Activated T-helper 1 cell treated with anti-CD3 and anti-CD28 coated beads, Interleukin-2, amount 50 U/mL, for 16 hours (primary cell): ENCODE data around the gene NEDD4L.

Experiments used
- DNase-seq, 2 donors: peaks; one replicate each; pipeline ENCODE4 v3.0.0-alpha.2; 2020; ENCODE audit warnings: low read depth in 1 of 2, low spot score in 1 of 2

The NEDD4L gene

GRCh38 chr18:58391231-58391825 is 347.3 kb downstream of the NEDD4L start:
- DNase-seq = no peak

GRCh38 chr18:58391932-58392323 is 347.9 kb downstream of the NEDD4L start:
- DNase-seq = no peak

DNA sequence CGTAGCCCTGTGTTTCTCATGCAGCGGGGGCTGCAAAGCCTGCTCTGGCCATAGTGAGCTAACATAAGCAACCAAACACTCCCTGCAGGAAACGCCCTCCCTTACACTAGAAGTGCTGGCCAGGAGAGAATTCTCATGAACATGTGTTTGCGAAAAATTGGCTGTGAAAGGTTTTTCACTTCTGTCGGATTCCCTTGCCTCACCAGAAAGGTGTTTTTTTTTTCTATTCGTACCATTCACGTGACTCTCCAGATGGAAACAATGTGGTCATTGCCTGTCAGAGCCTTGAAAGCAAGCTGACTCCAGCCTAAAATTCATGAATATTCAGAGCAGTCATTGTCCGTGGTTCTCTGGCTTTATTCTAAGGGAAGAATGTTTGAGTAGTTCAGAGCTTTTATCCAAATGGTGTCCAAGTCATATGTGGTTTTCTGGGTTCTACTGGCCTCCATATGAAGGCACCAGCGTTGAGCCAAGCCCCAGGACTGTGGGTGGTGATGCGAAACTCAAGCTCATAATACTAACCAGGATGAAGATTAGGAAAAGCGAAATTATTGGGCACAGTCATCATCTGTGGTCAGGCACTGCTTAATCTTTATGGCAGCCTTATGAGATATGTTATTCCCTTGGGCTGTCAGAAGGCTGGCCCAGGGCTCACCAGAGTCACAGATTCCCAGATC is 348.4 kb downstream of the NEDD4L start:
- no peak for DNase-seq

GRCh38 chr18:58393295-58393694 is 349.3 kb downstream of the NEDD4L start:
- no peak for DNase-seq

DNA sequence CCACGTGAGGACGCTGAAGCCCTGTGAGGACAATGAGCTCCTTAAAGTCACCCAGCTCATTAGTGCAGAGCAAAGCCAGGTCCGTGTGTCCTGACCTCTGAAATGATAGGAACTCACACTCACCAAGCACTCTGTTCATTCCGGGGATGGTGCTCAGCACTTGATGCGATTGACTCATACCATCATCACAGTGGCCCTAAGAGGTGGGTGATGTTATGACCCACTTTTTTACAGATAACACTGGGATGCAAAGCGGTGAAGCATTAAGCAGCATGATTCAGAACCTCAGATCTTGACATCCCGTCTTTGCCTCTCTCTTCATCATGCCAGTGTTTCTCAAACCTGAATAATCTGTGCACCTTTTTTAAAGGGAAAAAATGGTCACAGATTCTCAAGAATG is 350.0 kb downstream of the NEDD4L start:
- no peak for DNase-seq

- no peak for DNase-seq
These were observed 350.8 kb downstream of the NEDD4L start for GRCh38 chr18:58394602-58395425.

DNA sequence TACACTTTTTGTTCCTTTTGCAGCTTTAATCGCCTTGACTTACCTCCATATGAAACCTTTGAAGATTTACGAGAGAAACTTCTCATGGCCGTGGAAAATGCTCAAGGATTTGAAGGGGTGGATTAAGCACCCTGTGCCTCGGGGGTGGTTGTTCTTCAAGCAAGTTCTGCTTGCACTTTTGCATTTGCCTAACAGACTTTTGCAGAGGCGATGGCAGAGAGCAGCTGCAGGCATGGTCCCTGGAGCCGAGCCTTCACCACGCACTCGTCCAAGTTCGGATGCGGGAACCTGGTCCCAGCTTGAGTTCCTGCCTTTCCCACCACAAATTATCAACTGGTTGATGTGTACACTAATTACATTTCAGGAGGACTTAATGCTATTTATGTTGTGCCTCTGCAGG is 352.1 kb downstream of the NEDD4L start:
- no peak for DNase-seq

DNA sequence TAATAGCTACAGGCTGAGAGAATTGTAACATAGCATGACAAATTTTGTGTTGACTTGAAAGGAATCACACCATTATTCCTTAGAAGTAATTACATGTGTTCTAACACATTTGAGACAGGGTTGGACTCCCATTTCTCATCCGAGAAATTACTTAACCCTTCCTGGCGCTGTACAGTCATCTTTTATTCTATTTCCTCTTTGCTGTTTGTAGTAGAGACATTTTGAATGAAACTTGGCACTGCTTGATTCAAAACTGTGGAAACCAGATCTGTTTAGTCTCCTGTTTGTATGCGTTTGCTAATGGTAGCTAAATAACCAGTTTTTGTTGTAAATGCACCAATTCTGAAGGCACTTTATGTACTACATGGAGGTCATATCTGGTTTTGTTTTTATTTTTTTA is 352.9 kb downstream of the NEDD4L start:
- no peak for DNase-seq

GRCh38 chr18:58397385-58398132 is 353.5 kb downstream of the NEDD4L start:
- DNase-seq = no peak

- DNase-seq = no peak
These were observed 354.8 kb downstream of the NEDD4L start for GRCh38 chr18:58398648-58399398.

DNA sequence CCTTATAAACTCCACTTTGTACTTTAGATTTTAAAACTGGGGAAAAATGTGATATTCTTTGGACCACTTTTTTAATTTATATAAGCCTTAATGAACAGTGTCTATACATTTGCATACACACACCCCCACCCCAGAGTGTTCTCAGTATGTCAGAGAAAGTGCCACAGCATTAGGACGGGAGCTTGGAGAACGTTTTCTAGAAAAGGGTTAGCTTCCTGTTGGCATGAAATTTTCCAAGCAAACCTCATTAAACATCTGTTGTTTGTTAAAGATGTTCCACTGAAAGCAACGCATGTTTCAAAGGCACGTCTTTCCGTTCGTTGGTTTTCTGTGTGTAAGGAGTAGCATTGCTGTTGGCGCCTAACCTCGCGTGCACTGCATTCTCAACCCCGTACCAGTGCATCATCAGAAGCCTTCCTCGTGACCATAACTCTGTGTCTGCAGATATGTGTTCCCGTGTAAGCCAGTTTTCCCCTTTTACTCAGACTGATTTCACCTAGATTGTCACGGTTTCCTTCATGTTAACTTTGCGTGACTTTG is 356.4 kb downstream of the NEDD4L start:
- no peak for DNase-seq

GRCh38 chr18:58401191-58401590 is 357.2 kb downstream of the NEDD4L start:
- no peak for DNase-seq

- DNase-seq = no peak
These were observed 358.2 kb downstream of the NEDD4L start for GRCh38 chr18:58402247-58402646.

GRCh38 chr18:58402951-58403702 is 359.1 kb downstream of the NEDD4L start:
- no peak for DNase-seq

DNA sequence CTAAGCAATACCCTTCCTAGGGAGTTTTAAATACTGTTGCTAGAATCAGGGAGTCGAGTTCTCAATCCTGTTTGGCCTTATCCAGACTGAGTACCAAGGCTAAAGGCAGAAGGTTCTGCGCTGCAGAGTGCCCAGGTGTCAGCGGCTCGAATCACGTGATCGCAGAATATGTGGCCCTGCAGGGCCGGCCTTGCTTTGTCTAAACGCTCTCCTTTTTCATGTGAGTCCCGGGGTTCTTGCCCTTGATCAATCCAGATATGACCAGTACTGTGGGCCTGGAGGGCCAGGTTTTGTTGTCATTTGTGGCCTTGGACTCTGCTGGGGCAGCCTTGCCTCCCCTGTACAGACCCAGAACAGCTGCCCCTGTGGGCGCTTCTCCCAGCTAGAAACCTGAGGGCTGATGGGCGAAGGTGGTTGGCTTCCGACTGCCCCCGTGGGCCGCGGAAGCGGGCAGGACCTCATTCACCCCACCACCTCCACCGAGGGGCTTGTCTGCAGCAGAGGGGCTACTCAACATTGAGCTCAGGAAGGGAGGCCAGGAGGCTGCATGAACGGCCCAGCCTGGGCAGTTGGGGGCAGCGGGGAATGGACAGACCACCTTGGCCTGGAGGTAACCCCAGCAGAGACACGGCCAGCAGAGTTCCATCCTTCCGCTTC is 359.9 kb downstream of the NEDD4L start:
- DNase-seq = no peak

DNA sequence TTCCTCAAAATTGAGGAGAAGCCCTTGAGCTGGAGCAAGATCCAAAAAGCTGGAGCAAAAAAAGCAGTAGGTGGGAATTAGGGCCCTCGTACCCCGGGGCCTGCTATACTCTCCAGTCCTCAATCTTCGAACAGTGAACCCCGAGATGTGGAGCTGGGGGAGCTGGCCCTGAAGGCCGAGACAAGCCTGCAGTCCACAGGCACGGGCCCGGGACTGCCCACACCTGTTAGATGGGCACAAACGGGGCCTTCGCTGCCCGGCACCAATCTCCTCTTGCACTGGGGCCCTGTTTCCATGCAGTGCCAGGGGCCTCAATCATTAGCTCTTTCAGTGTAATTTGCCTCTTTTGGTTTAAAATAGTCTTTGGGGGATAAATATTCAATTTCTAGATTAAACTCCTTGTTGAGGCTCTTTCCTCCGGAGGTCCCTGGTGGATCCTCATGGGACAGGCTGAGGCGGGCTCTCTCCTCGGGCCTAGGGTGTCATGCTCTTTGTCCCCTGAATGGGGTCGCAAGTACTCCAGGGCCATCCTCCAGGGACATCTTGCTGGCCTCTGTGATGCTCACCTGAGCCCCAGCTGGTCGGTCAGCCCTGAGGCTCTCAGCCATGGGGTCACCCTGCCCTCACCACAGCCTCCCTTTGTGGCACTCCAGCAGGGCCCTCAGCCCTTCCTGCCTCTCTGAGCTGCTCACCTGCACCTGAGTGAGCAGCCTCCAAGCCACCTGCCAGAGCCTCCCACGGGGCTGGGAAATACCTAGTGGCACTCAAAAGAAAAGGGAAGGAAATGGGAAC is 361.3 kb downstream of the NEDD4L start:
- no peak for DNase-seq

GRCh38 chr18:58407263-58407648 is 363.2 kb downstream of the NEDD4L start:
- no peak for DNase-seq

GRCh38 chr18:58407649-58408407 is 363.8 kb downstream of the NEDD4L start:
- no peak for DNase-seq
